GM21360 (cell line): ENCODE measurements around the gene NQO1.
"Not testable (repeated sequence)": the region's sequence is repeated elsewhere in the genome, so short reads cannot be mapped to it uniquely, and the experiment has no call there.

Source experiments
- ATAC-seq: cut with Tn5 transposase; IDR thresholded peaks from one replicate; pipeline ENCODE4 v1.9.1; 2021; ENCODE audit warnings: mild to moderate bottlenecking, moderate library complexity; ENCODE audit not compliant: unreplicated experiment

NQO1 gene

GRCh38 chr16:69726313-69727060 lies at the start of gene NQO1:
TSS of gene NQO1 (minus strand) at chr16:69726560. CDS start at chr16:69726439, 121 bp downstream.
- ATAC-seq, result peak; percentile 95

GRCh38 chr16:69775563-69775962 lies 49.2 kb upstream of the NQO1 start:
- ATAC-seq, result no peak

- no peak for ATAC-seq
These were observed 47.0 kb upstream of the NQO1 start for GRCh38 chr16:69773260-69773947.

GRCh38 chr16:69771651-69771967 lies 45.2 kb upstream of the NQO1 start:
- ATAC-seq, result no peak

- ATAC-seq, result no peak
These were observed 43.0 kb upstream of the NQO1 start for GRCh38 chr16:69769404-69769803.

GRCh38 chr16:69768666-69769065 lies 42.3 kb upstream of the NQO1 start:
- no peak for ATAC-seq

- no peak for ATAC-seq
These were observed 41.3 kb upstream of the NQO1 start for GRCh38 chr16:69767459-69768229.

- no peak for ATAC-seq
These were observed 37.2 kb upstream of the NQO1 start for GRCh38 chr16:69763599-69763942.

- no peak for ATAC-seq
These were observed 36.6 kb upstream of the NQO1 start for GRCh38 chr16:69762814-69763598.

- peak; percentile 87 for ATAC-seq
These were observed 35.8 kb upstream of the NQO1 start, which contains the start of gene WWP2 for GRCh38 chr16:69761983-69762813. TSS of gene WWP2 (plus strand) at chr16:69762332. CDS start at chr16:69787011, 24,679 bp downstream.

GRCh38 chr16:69757375-69757774 lies 31.0 kb upstream of the NQO1 start:
- ATAC-seq, result not testable (repeated sequence)

- ATAC-seq, result no peak
These were observed 30.3 kb upstream of the NQO1 start for GRCh38 chr16:69756705-69757104.

GRCh38 chr16:69754469-69755310 lies 28.3 kb upstream of the NQO1 start, which contains the start of gene NOB1:
TSS of gene NOB1 (minus strand) at chr16:69754926. CDS start at chr16:69754910, 16 bp downstream.
- peak; percentile 90 for ATAC-seq

GRCh38 chr16:69754143-69754468 lies 27.7 kb upstream of the NQO1 start:
- ATAC-seq, result no peak

- ATAC-seq, result no peak
These were observed 22.5 kb upstream of the NQO1 start for GRCh38 chr16:69748694-69749345.

- ATAC-seq, result no peak
These were observed 20.8 kb upstream of the NQO1 start for GRCh38 chr16:69747115-69747514.

- no peak for ATAC-seq
These were observed 19.6 kb upstream of the NQO1 start for GRCh38 chr16:69745959-69746358.

- no peak for ATAC-seq
These were observed 18.9 kb upstream of the NQO1 start for GRCh38 chr16:69745232-69745612.
